ENCODE measurements around the gene FAM83D. TPM values are rescaled to one million over a fixed set of nuclear protein-coding genes. Genes with fewer than 3 reads are reported as not detected.
"Not testable (repeated sequence)": the region's sequence is repeated elsewhere in the genome, so short reads cannot be mapped to it uniquely, and the experiment has no call there.

The FAM83D gene
- total RNA-seq, 4 donors from 2014 or later: 8.7 to 17.4 (median 14.0) TPM

DNA sequence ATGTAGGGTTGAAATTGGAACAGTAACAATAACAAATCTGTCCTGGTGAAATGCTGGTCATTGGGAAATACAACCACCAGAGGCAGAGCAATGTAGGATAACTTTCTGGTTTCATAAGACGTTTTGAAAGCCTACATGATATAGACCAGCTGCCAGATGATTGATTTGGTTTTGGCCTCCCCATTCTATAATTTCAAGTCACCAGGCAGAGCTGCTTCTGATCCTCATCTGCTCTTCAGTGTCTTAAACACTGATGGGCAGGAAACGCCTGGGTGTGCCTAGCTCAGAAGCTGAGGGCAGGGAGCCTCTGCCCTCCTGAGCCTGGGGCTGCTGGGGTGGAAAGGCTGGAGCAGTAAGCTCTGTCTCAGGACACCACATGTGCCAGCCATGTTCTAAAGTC is 60.4 kb downstream of the FAM83D start:
- TF ChIP-seq CTCF (IDR thresholded peaks at IDR 0.05) (no peak), POLR2A (IDR thresholded peaks at IDR 0.05) (no peak)
- H3K4me3 ChIP-seq (ENCODE audit: low read depth, poor library complexity, severe bottlenecking): no peak overlapping the region
- no peak for DNase-seq (ENCODE audit: low spot score in 2 of 2)
- intact Hi-C loops (cut with DNase I; ENCODE audit: low total_unique reads): no loop called here
- WGBS, 2 donors: 75 to 86% methylated on average over 2 of the region's 2 CpGs

DNA sequence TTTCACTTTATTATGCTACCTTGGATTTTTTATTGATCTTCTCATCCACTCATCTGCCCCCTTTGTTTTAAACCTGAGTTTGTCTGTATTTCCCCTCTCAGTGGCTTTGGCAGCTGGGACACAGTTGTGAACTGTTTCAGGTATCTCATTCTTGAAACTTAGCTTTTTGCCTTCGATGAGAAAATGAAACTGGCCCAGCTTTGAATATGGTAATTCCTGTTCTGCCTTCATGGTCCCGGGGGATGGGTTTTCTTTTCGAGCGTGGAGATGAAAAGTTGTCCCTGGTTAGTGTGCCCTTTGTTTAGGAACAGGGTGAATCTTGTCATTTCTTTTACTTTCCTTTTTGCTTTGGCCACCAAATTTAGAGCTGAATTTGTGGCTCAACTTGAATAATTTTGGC is 61.6 kb downstream of the FAM83D start:
- intact Hi-C loops (cut with DNase I; ENCODE audit: low total_unique reads): no loop called here
- H3K4me3 ChIP-seq (ENCODE audit: low read depth, poor library complexity, severe bottlenecking): no peak overlapping the region
- WGBS, 2 donors: 82 to 91% methylated on average over 4 of the region's 4 CpGs
- no peak for DNase-seq (ENCODE audit: low spot score in 2 of 2)
- no peak for TF ChIP-seq POLR2A (IDR thresholded peaks at IDR 0.05)
- TF ChIP-seq CTCF (IDR thresholded peaks at IDR 0.05): no peak

- TF ChIP-seq CTCF (IDR thresholded peaks at IDR 0.05): no peak
- TF ChIP-seq POLR2A (IDR thresholded peaks at IDR 0.05): no peak
- DNase-seq (ENCODE audit: low spot score in 2 of 2): no peak
- H3K4me3 ChIP-seq (ENCODE audit: low read depth, poor library complexity, severe bottlenecking): no peak overlapping the region
- whole genome bisulfite sequencing, 2 donors: 96 to 98% methylated on average over 1 of the region's 1 CpG
- intact Hi-C loops (cut with DNase I; ENCODE audit: low total_unique reads): no loop called here
Observed at GRCh38 chr20:38990728-38991127, 64.5 kb downstream of the FAM83D start.

GRCh38 chr20:38991814-38992704 is 65.8 kb downstream of the FAM83D start:
- TF ChIP-seq POLR2A (IDR thresholded peaks at IDR 0.05): no peak
- TF ChIP-seq CTCF (IDR thresholded peaks at IDR 0.05): no peak
- intact Hi-C loops (cut with DNase I; ENCODE audit: low total_unique reads): no loop called here
- WGBS, 2 donors: 73 to 78% methylated on average over 5 of the region's 5 CpGs

GRCh38 chr20:38995536-38996044 is 69.4 kb downstream of the FAM83D start:
- no peak for TF ChIP-seq POLR2A (IDR thresholded peaks at IDR 0.05)
- no peak for TF ChIP-seq CTCF (IDR thresholded peaks at IDR 0.05)
- WGBS, 2 donors: 91 to 92% methylated on average over 3 of the region's 3 CpGs
- H3K4me3 ChIP-seq (ENCODE audit: low read depth, poor library complexity, severe bottlenecking): no peak overlapping the region
- intact Hi-C loops (cut with DNase I; ENCODE audit: low total_unique reads): no loop called here
- DNase-seq (ENCODE audit: low spot score in 2 of 2): no peak

More at GRCh38 chr20:38991814-38992704, 65.8 kb downstream of the FAM83D start:
- DNase-seq (ENCODE audit: low spot score in 2 of 2): no peak
- no peak overlapping the region for H3K4me3 ChIP-seq (ENCODE audit: low read depth, poor library complexity, severe bottlenecking)

- DNase-seq (ENCODE audit: low spot score in 2 of 2); intact Hi-C loops (cut with DNase I; ENCODE audit: low total_unique reads); H3K4me3 ChIP-seq (ENCODE audit: low read depth, poor library complexity, severe bottlenecking): not testable (repeated sequence)
- WGBS, 2 donors: 90 to 100% methylated on average over 1 of the region's 1 CpG
Observed at GRCh38 chr20:38996866-38997265, 70.6 kb downstream of the FAM83D start.
